Keratinocyte (primary cell): ENCODE data around the gene MC3R. TPM values are rescaled to one million over a fixed set of nuclear protein-coding genes. Genes with fewer than 3 reads are reported as not detected.

Experiments used
- DNase-seq: peaks from one replicate; pipeline ENCODE4 v3.0.0-alpha.2; 2011; ENCODE audit warnings: low read depth, missing footprints, low spot score
- FAIRE-seq: peaks from 2 replicates; lab custom pipeline; 2011; peaks lifted over from hg19 to GRCh38; lab: Jason Lieb, UNC
- H2AFZ ChIP-seq: 2 replicates; pipeline ENCODE4 v1.6.0; 2012; ENCODE audit warnings: low read length, control low read depth, inconsistent platforms; ENCODE audit not compliant: control insufficient read depth
- H3K27ac ChIP-seq: 2 replicates; pipeline ENCODE4 v1.5.1; 2011; ENCODE audit warnings: low read length; ENCODE audit not compliant: control insufficient read depth, insufficient read depth
- H3K27me3 ChIP-seq: 3 replicates; pipeline ENCODE4 v1.6.0; 2011; ENCODE audit warnings: low read length; ENCODE audit not compliant: control insufficient read depth, insufficient read depth; ENCODE audit errors: extremely low read depth
- H3K36me3 ChIP-seq, 2 experiments: 2 replicates in 1 of 2; 3 replicates in 1 of 2; pipeline ENCODE4 v1.5.1; 2011; ENCODE audit warnings: low read length in 2 of 2, mild to moderate bottlenecking in 1 of 2; ENCODE audit not compliant: control insufficient read depth in 2 of 2, insufficient read depth in 2 of 2; ENCODE audit errors: extremely low read depth in 1 of 2
- H3K4me1 ChIP-seq: 3 replicates; pipeline ENCODE4 v1.5.1; 2011; ENCODE audit warnings: low read length; ENCODE audit not compliant: control insufficient read depth, insufficient read depth; ENCODE audit errors: extremely low read depth
- H3K4me2 ChIP-seq: 3 replicates; pipeline ENCODE4 v1.6.0; 2011; ENCODE audit warnings: low read depth, low read length; ENCODE audit not compliant: control insufficient read depth, insufficient read depth; ENCODE audit errors: extremely low read depth
- H3K4me3 ChIP-seq, 3 experiments: fragments of 200-600 bp in 1 of 3; sonication (generic) in 1 of 3; 2 replicates in 2 of 3; 3 replicates in 1 of 3; pipeline ENCODE4 v1.5.1; 2011 to 2016; ENCODE audit warnings: low read length in 3 of 3, mild to moderate bottlenecking in 3 of 3, control low read depth in 2 of 3, inconsistent platforms in 1 of 3, low read depth in 1 of 3, mixed read lengths in 1 of 3, mixed run types in 1 of 3, moderate library complexity in 1 of 3; ENCODE audit not compliant: control insufficient read depth in 2 of 3, insufficient read depth in 2 of 3; ENCODE audit errors: extremely low read depth in 1 of 3
- H3K79me2 ChIP-seq: 2 replicates; pipeline ENCODE4 v1.6.0; 2012; ENCODE audit warnings: low read length; ENCODE audit not compliant: control insufficient read depth, insufficient read depth
- H3K9ac ChIP-seq: 3 replicates; pipeline ENCODE4 v1.6.0; 2011; ENCODE audit warnings: low read length; ENCODE audit not compliant: control insufficient read depth, insufficient read depth; ENCODE audit errors: extremely low read depth
- H3K9me1 ChIP-seq: 3 replicates; pipeline ENCODE4 v1.6.0; 2011; ENCODE audit warnings: low read length; ENCODE audit not compliant: control insufficient read depth, insufficient read depth; ENCODE audit errors: extremely low read depth
- H3K9me3 ChIP-seq: 2 replicates; pipeline ENCODE4 v1.5.1; 2012; ENCODE audit warnings: low read depth, low read length; ENCODE audit not compliant: control insufficient read depth
- H4K20me1 ChIP-seq: 3 replicates; pipeline ENCODE4 v1.6.0; 2011; ENCODE audit warnings: low read length; ENCODE audit not compliant: control insufficient read depth, insufficient read depth; ENCODE audit errors: extremely low read depth
- EZH2 ChIP-seq: IDR thresholded peaks from one replicate; pipeline ENCODE4 v1.6.1; 2012; ENCODE audit warnings: inconsistent platforms, mild to moderate bottlenecking, low read length, moderate library complexity
- dilution Hi-C: fragments of 300-500 bp; cut with MboI; formaldehyde crosslinking; loops from one replicate; pipeline ENCODE4 v1.7.0; 2020; ENCODE audit warnings: low sequenced_read_pairs; ENCODE audit not compliant: extremely low pct_ligation_motif_present
- polyA plus RNA-seq, 5 experiments: library from polyadenylated mRNA; depleted of rRNA in 3 of 5; stranded (reverse) in 3 of 5; stranded (forward) in 1 of 5; unstranded in 1 of 5; fragments of >200 nt; gene quantifications; 1 replicate in 1 of 5; 2 replicates in 3 of 5; 3 replicates in 1 of 5; pipeline versions ENCODE4 v1.2.1 to v1.2.3, GENCODE V29; 2011 to 2012; ENCODE audit warnings: missing spikeins in 2 of 5, low read depth in 1 of 5, low replicate concordance in 1 of 5
- TF ChIP-seq, protein P1 (sequence below), 3 experiments: IDR thresholded peaks in 1 of 3; conservative IDR thresholded peaks in 1 of 3; optimal IDR thresholded peaks in 1 of 3; 2 replicates in 2 of 3; 3 replicates in 1 of 3; pipeline versions ENCODE3 to v1.5.1; 2011; ENCODE audit warnings: low read length in 3 of 3, mild to moderate bottlenecking in 3 of 3, moderate library complexity in 2 of 3, control low read depth in 1 of 3, inconsistent platforms in 1 of 3; ENCODE audit not compliant: insufficient read depth in 2 of 3; ENCODE audit errors: extremely low read depth in 1 of 3

MC3R gene
- polyA plus RNA-seq, 1 donor (not counting 4 experiments of a cell fraction or from before 2014, with no cell fraction given), result not detected

DNA sequence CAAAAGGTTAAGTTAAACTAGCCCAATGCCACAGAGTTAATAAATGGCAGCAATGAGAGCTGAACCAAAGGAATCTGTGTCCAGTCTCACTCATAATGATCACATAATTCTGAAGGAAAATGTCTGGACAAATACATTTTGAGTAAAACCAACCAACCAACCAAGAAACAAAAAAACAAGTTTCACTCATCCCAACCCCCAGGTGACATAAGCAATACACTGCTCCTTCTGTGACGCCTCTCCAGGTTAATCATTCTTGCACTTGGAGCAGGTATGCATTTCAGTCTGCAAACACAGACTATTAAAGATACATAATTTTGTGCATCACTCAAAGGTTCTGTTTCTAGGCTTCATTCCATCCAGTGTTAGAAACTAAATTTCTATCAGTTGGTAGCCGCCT, 35.2 kb upstream of the MC3R start:
- Histone ChIP-seq H3K79me2 (no peaks in the 10 kb centered on the region), H3K9me3 (no peaks in the 10 kb centered on the region), H3K27ac (no peak overlapping the region), H3K9ac (no peak overlapping the region), H3K4me2 (no peak overlapping the region), H2AFZ (no peak overlapping the region), H4K20me1 (no peaks in the 10 kb centered on the region), H3K4me1 (no peaks in the 10 kb centered on the region), H3K27me3 (no peaks in the 10 kb centered on the region), H3K36me3 (no peaks in the 10 kb centered on the region), H3K4me3 (no peak overlapping the region), H3K9me1 (no peaks in the 10 kb centered on the region)
- no peak for DNase-seq
- TF ChIP-seq, protein P1, sequence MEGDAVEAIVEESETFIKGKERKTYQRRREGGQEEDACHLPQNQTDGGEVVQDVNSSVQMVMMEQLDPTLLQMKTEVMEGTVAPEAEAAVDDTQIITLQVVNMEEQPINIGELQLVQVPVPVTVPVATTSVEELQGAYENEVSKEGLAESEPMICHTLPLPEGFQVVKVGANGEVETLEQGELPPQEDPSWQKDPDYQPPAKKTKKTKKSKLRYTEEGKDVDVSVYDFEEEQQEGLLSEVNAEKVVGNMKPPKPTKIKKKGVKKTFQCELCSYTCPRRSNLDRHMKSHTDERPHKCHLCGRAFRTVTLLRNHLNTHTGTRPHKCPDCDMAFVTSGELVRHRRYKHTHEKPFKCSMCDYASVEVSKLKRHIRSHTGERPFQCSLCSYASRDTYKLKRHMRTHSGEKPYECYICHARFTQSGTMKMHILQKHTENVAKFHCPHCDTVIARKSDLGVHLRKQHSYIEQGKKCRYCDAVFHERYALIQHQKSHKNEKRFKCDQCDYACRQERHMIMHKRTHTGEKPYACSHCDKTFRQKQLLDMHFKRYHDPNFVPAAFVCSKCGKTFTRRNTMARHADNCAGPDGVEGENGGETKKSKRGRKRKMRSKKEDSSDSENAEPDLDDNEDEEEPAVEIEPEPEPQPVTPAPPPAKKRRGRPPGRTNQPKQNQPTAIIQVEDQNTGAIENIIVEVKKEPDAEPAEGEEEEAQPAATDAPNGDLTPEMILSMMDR (optimal IDR thresholded peaks at IDR 0.05 in 1 of 3, IDR thresholded peaks at IDR 0.05 in 1 of 3, conservative IDR thresholded peaks at IDR 0.05 in 1 of 3; ENCODE audit: extremely low read depth in 1 of 3, insufficient read depth in 2 of 3, low read length in 3 of 3), result no peak
- TF ChIP-seq EZH2, result no peak
- dilution Hi-C loops, result no loop called here
- FAIRE-seq, result no peak

DNA sequence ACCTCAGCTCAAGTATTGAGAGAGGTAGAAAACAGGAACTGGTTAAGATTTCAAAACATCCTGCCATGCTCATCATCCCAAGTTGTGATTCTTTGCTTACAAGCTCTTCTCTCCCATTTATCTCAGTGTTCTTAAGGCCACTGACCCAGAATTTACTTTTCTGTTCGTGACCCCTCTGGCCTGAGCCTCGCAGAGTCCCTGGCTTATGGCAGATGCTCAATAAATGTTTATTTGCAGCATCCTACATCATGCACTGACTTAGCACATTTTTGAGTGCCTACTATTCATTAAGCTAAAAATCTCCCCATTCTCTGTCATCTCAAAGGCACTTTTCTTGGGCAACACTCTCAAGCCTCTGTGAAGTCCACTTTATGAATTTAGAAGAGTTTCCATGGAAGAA, 33.4 kb upstream of the MC3R start:
- Histone ChIP-seq H3K4me1 (no peaks in the 10 kb centered on the region), H3K27me3 (no peaks in the 10 kb centered on the region), H3K36me3 (no peaks in the 10 kb centered on the region), H3K9me3 (peaks cover 4% of the 10 kb centered on the region), H3K9ac (no peak overlapping the region), H4K20me1 (no peaks in the 10 kb centered on the region), H3K79me2 (no peaks in the 10 kb centered on the region), H3K4me2 (no peak overlapping the region), H3K27ac (no peak overlapping the region), H2AFZ (no peak overlapping the region), H3K9me1 (no peaks in the 10 kb centered on the region), H3K4me3 (no peak overlapping the region)
- dilution Hi-C loops, result no loop called here
- FAIRE-seq (no peak), DNase-seq (no peak)
- TF ChIP-seq, protein P1 (optimal IDR thresholded peaks at IDR 0.05 in 1 of 3, IDR thresholded peaks at IDR 0.05 in 1 of 3, conservative IDR thresholded peaks at IDR 0.05 in 1 of 3; ENCODE audit: extremely low read depth in 1 of 3, insufficient read depth in 2 of 3, low read length in 3 of 3), result no peak
- no peak for TF ChIP-seq EZH2
